Activated CD4-positive, alpha-beta T cell treated with anti-CD3 and anti-CD28 coated beads, Interleukin-2, amount 50 U/mL, for 4 hours (primary cell): Measurements from ENCODE around the gene RNASE12.
"Not testable (repeated sequence)": the region's sequence is repeated elsewhere in the genome, so short reads cannot be mapped to it uniquely, and the experiment has no call there.

ENCODE experiments used
- DNase-seq, 2 experiments: peaks; one replicate each; pipeline ENCODE4 v3.0.0-alpha.2; 2020

The RNASE12 gene, protein sequence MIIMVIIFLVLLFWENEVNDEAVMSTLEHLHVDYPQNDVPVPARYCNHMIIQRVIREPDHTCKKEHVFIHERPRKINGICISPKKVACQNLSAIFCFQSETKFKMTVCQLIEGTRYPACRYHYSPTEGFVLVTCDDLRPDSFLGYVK

DNA sequence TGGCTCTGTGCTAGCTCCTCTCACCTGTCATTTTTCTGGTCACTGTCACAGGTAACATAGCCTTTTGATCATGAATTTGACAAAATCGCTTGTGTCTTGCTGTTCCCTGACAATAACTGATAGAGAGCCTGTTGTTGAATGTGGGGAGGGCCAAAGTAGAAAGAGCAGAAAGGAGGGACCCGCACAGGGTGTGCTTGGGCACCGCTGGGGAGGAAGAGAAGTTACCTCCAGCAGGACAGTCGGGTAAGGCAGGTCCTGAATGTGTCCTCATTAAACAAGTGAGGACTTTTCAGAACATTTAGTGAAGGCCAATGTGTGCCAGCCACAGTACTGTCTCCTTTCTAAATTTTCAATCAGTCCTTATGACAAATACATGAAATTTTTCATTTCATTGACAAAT, at the start of gene RNASE12:
TSS of gene RNASE12 (minus strand) at position 142 of the 400 bp plus-strand sequence. CDS start 653 bp downstream, outside the sequence.
- no peak for DNase-seq

DNA sequence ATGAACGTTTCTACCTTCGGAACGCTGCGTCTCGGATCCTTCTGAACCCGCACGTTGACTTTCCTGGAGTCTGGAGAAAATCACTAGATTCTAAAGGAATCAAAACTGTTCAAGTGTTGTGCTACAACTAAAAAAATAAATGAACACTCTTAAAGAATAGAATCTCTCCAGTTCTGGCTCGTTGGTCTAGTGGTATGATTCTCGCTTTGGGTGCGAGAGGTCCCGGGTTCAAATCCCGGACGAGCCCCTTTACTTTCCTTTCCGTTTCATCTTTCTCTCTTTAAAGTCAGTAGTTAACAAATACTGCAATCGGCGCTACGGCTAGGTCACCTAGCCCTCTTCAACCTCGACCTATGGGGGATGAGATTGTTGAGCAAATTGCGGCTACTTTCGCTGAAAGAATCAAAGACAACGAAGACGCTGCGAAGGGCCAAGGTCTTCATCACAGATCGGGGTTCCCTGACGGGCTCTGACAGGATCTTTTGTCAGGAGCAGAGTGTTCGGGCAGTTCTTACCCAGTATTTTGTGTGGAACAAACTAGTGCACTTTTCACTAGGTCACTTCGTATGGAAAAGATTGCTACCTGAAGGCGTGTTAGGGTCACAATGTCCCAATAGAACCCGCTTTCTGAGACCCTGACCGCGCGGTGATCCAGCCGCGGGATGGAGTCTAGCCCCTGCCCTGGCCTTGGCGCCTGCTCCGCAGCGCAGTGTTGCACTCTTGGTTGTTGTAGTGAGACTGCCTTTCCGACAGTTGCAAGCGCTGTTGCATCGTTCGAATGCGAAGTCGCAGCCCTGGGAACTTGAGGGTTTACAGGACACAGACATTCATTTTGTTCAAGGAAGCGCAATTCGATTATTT, 41.9 kb upstream of the RNASE12 start:
- DNase-seq: peak; percentile 40 to 43

DNA sequence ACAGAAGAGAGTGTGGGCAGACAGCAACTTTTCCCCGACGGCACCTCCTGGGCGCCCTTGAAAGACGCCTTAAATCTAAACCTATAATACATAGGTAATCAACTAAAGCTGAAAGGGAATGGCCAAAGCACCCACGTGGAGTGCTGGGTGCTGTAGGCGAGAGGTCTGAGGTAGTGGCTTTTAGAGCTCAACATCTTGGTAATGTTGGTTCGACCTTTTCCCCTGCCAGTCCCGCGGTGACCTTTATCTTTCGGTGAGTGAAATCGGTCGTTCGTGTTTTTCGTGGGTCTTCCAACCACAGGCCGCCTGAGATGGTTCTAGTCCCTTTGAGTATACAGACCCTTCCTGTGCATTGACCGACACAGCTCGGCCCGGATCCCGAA, 41.3 kb upstream of the RNASE12 start:
- no peak for DNase-seq

DNA sequence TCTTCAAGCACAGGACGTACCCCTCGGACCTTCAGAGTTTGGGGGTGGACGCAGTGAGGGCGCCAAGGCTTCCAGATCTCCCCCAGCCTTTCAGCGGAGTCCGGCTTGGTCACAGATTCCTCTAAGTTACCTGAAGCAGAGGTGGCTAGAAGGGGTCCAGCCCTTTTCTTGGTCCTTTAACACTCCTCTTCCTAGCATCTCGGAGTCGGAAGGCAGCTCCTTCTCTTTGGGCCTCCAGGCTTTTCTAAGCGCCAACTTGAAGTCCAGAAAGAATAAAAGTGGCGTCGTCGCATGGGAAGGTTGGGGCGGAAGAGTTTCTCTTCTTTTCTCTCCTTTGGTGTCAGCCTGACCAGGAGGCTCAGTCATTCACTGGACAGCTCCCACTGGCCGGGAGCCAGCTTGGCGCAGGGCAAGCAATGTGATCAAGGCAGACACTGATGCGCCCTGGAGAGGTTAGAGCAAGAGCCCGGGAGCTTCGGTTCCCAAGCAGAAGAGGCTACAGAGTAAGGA, 40.8 kb upstream of the RNASE12 start:
- no peak for DNase-seq

DNA sequence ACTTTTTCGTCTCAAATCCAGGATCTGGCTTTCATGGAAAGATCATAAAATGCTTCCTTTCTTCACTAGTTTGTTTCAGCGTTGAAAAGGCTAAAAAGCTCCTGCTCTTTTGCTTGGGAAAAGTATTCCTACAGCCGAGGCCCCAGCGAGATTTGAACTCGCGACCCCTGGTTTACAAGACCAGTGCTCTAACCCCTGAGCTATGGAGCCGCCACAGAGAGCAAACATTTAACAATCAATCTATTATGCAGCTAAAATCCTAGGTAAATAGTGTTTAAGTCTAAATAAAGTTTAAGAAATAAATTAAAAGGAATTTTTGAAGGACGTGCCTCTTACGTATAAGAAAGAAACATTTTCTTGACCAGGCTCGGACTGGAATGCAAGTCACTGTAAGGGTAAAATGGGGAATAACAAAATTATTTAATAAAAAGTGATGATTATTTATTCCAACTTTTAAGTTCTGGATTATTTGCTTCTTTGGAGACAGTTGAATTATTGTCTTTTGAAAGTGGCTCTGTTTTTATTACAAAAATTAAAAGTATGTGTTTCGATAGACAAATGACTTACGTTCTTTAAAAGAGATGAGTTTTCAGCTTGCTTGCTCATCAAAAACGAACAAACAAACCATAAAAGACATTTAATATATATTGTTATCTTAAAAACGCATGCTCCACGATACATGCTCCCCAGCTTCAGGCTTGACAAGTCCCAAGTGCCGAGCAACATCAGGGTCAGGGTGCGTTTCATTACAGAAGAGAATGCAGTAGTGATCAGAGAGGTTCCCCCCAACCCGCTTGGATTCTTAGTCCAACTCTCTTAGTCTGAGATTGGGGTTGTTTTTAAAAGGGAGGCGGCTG, 40.1 kb upstream of the RNASE12 start:
- DNase-seq: peak; percentile 35 to 42

DNA sequence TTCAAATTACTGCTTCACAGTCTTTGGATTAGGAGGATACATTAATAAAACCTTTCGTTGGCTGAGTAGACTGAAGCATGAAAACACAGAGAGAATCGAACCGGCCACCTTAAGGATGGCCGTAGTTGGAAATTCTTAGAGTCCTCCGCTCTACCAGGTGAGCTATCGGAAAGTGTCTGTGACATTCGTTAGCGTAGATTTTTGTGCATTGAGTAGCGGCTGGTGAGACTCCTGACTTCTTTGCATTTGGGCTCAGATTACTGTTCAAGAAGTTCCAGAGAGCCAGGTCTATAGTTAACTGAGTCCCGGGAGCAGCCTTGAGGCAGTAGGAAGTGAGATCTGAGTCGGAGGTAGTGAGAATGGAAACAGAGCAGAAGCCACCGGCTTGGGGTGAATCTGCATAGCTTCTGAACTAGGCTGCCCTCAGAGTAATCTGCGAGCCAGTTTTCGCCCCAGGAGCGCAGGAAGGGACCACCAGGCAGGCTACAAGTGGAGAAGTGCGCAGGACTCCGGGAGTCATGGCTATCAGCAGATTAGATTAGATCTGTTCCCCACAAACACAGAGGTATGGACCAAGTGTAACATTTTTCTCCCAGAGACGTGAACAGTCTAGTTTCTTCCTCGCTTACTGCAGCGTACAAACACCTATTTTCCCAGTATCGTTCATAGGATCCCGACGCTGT, 39.3 kb upstream of the RNASE12 start:
- DNase-seq: no peak

DNA sequence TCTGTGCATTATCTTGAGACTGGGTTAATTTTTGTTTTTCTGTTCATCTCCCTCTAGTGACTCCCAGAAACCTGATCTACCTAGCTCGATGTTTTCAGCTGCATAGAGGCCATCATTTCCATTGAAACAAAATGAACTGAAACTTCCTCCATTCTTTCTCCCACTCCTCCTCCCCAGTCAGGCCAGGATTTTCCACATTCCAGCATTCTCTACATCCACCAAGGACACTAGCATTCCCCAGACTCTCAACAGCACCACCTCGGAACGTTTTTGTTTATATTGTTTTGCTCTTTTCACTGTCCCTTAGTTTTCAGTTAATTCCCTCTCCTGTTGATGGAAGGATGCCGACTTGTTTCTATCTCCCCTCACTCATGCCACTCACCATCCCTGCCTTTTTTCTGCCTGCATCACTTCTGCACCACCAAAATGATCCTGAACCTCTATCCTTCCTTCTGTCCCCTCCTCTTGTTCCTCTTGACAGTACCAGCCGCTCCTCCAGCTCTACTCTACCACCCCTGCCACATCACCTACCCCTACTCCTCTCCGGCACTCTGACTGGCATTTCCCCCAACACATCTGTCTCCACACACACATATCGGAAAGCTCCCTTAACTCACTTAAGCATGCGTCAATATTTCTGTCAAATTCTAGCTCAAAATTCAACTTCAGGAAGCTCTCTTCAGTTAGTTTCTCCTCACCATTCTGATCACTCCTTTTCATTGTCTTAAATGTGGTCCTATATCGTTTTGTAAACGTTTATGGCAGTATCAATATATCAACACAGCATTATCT, 37.1 kb upstream of the RNASE12 start:
- no peak for DNase-seq

DNA sequence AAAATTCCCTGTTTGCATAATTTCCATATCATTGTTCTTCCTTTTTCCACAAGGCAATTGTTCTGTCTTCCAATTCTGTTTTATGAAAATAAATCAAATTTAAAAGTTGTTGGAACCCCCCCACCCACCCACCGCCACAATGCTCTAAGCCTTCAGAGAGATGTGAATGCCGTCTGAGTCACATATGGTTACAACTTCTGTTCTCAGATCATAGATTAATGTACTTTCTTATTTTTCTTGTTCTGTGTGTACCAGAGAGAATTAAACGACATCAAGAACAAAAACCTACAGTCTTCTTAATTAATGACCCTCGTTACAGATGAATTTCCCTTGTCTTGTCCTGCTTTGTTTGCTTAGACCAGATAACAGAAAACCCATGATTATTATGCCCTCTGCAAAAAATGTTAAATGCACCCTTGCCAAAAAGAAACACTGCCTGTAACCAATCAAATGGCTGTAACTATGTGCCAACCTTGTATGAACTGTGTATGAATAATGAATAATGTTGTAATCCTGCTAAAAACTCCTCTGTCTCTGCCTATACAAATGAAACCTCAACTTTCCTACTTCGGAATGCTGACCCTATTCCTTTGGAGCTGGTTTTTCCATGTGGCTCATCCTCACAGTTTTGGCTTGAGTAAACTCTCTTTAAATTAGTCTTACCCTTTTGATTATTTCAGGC, 36.3 kb upstream of the RNASE12 start:
- no peak for DNase-seq

DNA sequence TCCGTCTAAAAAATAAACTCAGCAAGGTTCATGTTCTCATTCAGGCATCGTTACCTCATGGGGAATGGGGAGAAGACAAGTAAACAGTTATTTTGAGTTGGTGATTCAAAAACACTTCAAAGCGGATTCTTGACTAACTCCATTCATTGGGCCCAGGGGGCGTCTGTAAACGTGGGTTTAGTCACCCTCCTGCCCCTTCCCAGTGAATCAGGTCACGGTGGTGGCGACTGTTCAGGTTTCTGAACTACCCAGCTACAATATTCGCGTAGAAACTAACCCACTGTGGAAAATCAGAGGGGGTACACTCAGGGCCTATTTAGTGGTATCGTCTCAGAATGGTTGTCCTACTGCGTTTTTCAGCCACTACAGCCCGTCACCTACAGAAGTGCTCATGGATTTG, 35.1 kb upstream of the RNASE12 start:
- DNase-seq: no peak

DNA sequence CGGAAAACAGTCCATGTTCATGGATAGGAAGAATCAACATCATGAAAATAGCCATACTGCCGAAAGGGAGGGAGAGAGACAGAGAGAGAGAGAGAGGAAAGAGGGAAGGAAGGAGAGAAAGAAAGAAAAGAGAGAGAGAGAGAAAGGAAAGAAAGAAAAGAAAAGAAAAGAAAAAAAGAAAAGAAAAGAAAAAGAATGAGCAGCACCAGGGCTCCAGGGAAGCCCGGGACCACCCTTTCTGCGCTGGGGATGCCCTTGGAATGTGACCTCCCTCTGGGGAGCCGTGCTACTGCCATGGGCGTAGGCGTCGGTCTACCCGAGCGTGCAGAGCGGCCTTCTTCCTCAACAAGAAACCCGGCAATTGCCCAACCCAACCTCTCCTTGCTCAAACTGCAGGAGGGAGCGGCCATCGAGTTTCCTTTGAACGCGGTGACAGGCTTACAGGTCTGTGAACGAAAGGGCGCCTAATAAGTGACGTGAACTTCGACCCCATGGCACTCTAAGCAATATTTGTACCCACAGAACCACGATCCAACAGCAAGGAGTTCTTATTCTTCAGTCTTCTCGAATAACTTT, 33.4 kb upstream of the RNASE12 start:
- DNase-seq: no peak

DNA sequence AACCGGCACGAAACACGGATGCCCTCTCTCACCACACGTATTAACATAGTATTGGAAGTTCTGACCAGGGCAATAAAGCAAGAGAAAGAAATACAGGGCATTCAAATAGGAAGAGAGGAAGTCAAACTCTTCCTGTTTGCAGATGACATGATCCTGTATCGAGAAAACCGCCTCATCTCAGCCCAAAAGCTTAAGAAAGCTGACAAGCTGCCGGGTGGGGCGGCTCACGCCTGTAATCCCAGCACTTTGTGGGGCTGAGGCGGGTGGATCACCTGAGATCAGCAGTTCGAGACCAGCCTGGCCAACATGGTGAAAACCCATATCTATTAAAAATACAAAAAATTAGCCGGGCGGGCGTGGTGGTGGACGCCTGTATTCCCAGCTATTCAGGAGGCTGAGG, 32.6 kb upstream of the RNASE12 start:
- no peak for DNase-seq

DNA sequence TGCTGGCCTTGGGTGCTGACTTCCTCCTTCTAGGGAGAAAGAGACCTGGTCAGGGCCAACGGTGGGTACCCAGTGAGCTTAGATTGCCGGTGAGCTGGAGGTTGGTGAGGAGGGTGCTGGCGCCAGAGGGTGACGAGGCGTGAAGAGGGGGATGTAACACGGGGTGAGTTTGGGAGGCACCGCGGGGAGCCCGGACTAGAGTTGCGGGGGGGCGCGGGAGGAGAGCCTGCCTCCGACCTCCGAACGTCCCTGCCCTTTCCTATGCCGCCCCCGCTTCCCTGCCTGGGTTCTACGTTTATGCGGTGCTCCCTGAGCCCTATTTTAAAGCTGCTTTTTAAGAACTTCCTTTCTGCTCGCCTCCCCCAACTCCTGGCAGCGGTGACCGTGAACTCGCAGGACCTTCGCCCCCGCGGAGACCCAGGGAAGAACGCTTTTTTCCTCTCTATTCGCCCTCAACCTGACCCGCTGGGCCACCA, 31.7 kb upstream of the RNASE12 start:
- no peak for DNase-seq

DNA sequence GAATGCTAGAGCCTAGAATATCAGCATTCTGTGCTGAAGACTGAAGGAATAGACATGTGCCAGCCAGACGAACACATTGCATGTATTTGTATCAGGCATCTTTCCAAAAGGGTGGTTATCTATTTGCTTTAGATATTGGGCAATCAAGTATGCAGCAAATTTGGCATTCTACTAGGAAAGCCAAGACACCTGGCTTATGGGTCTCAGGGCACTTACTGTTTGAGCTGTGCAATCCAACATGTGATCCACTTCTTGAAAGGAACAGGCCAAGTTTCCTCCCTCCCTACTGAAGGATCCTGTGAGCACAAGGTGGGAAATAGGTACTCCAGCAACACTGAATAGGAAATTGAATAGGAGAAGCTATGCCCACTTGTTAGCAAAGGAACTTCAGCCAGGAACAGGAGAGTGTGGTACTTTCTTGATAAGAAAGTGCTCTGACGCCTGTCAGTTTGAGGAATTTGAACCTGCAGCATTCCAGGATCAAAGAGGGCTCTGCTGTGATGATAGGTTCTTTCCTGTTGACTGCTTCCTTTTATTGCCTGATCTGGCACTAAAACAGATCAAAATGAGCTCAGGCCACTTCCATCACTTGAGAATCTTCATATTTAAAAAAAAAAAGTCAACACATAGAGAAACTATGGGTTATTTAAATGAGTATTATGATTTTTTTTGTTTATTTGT, 29.8 kb upstream of the RNASE12 start:
- DNase-seq: no peak

DNA sequence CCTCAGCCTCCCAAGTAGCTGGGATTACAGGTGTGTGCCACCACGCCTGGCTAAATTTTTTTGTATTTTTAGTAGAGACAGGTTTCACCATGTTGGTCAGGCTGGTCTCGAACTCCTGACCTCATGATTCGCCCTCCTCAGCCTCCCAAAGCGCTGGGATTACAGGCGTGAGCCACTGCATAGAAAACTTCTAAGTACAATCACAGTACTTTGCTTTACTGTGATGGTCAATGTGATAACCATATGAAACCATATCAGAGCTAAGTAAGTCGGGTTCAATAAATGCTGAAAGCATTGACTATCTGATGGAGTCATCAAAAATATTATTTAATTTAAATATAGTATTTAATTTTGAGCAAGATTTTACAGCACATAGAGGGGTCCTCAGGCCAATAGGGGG, 28.5 kb upstream of the RNASE12 start:
- DNase-seq: not testable (repeated sequence)

DNA sequence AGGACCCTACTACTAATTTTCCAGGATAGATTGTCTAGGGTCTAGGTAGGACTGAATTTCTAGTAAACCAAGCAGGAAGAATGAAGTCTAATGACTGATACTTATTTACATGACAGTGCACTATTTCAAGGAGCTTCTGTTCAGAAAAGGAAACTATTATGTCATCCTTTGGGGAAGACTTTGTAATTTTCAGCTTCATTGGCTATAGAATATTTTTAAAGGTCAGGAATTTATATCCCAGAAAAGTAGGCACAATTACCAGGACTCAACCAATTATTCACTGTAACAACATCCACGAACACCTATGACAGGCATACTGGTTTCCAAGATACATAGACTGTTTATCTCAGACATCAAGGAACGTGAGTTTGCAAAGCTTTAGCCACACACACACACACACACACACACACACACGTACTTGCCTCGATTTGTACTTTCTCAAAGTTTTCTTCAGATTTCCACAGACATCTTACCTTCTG, 27.1 kb upstream of the RNASE12 start:
- DNase-seq: no peak

DNA sequence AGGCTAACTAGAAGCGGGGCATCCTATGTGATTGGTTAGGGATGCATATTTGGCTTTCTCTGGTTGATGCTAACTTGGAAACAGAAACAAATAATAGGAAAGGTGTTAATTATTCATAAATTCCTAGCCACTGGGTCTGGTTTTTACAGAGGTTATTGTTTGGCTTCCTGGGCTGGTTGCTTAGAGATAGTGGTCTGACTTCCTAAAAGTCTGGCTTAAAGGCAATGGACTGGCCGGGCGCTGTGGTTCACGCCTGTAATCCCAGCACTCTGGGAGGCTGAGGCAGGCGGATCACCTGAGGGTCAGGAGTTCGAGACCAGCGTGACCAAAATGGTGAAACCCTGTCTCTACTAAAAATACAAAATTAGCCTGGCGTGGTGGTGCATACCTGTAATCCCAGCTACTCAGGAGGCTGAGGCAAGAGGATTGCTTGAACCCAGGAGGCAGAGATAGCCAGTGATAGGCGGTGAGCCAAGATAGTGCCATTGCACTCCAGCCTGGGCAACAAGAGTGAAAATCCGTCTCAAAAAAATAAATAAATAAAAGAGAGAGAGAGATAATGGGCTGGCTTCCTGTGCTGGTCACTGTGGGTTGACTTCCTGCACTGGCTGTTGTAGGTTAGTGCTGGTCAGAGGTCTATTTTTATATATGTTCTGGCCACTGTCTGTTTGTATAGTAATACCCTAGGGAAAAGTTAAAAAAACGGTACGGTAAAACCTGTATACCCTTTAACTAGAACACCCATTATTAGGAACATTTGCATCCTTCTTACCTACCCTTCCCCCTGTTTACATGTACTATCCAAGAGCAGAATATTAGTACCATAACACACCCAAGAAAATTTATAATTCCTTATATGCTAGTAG, 26.2 kb upstream of the RNASE12 start:
- no peak for DNase-seq

DNA sequence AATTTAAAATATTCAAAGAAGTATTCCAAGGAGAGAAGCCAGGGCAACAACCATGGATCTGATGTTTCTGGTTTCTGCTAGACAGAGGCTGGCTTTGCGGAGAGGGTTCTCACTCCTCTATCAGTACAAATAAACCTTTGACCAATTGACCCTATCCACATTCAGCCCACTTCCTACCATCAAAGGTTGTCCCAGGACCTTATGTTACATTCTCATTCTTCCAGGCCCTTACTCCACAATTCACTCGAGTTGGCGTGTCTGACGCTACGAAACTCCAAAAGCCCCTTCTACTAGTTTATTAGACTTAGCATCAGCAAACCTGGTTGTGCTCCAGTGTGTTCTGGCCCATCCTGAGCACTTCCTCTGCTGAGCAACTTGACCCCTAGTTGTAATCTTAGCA, 24.8 kb upstream of the RNASE12 start:
- no peak for DNase-seq

DNA sequence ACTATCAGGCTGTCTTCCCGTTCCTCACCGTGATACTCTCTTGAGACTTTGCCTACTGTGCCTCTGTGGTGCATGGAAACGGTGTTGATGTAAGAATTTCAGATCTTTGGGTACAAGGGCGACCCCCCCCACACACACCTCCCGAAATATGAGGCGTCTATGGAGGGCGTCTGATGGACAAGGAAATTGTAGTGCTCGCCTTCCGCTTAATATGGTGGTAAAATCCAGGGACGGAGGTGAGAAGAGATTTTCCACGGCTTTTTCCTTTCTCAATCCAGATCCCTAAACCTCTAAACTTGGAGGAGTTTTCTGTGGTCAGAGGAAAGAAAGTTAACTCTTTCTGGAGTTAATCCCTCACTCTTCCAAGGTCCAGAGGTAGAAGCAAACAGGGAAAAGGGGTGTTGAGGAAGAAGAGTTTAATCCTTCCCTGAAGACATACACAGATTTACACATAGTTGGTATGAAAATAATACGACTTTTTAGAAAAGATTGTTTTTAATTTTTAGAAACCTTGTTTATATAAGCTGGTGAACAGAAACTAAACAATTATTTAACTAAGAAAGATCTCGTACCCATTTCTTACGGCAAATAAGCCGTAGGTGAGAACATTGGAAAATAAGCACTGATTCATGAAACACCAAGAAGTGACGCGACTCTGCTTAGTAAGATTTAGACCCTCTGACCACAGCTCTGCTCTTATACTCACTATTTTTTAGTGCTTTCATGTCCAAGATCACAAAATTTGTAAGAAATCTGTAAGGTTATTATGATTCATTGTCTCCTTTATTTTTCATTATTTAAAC, 23.1 kb upstream of the RNASE12 start:
- no peak for DNase-seq
